Psoas muscle (tissue), 8 donors: ENCODE results near the gene FOXP1. TPM values are rescaled to one million over a fixed set of nuclear protein-coding genes. Genes with fewer than 3 reads are reported as not detected.

Source experiments
- ATAC-seq, 4 donors: fragments of 200-7000 bp; cut with Tn5 transposase; one replicate each; pipeline ENCODE4 v1.9.1; 2020; ENCODE audit warnings: moderate library complexity in 3 of 4, mild to moderate bottlenecking in 2 of 4
- DNase-seq, 2 donors: peaks; one replicate each; pipeline ENCODE4 v3.0.0-alpha.2; 2020
- H3K27ac ChIP-seq: fragments of 200-600 bp; one replicate; pipeline ENCODE4 v1.8.0; 2022
- H3K27me3 ChIP-seq, 3 donors: fragments of 200-600 bp in 1 of 3; one replicate each; pipeline versions ENCODE4 v1.6.1 to v1.8.0; 2013 to 2022; ENCODE audit warnings: low read length in 2 of 3, mild to moderate bottlenecking in 2 of 3, moderate library complexity in 1 of 3; ENCODE audit not compliant: insufficient read depth in 3 of 3
- H3K36me3 ChIP-seq, 2 donors: fragments of 200-600 bp in 1 of 2; one replicate each; pipeline versions ENCODE4 v1.6.1 to v1.8.0; 2013 to 2022; ENCODE audit warnings: low read depth in 1 of 2, mild to moderate bottlenecking in 1 of 2, moderate library complexity in 1 of 2; ENCODE audit not compliant: insufficient read depth in 1 of 2
- H3K4me1 ChIP-seq: fragments of 200-600 bp; one replicate; pipeline ENCODE4 v1.8.0; 2022
- H3K4me3 ChIP-seq: fragments of 200-600 bp; one replicate; pipeline ENCODE4 v1.8.0; 2022; ENCODE audit warnings: mild to moderate bottlenecking
- H3K9me3 ChIP-seq: fragments of 200-600 bp; one replicate; pipeline ENCODE4 v1.8.0; 2022
- WGBS, 3 donors: extraction: QIAGEN DNeasy Blood & Tissue Kit; methylation state at CpG; one replicate each; pipeline versions ENCODE4 v1.1.6 to v1.1.7; 2013; 5-methylcytosine and 5-hydroxymethylcytosine counted together
- intact Hi-C, 2 donors: fragments of 100-400 bp; cut with DNase I; formaldehyde crosslinking; loops; one replicate each; pipeline versions ENCODE4 v1.11.0 to v1.14.2; 2022
- polyA plus RNA-seq, 3 donors: library from polyadenylated mRNA; stranded (reverse); fragments of 200-250 nt; gene quantifications; one replicate each; pipeline ENCODE4 v1.2.3, GENCODE V29; 2013
- total RNA-seq, 4 donors: library from RNA; stranded (reverse); fragmentation: NEBNext Ultra II Directional in 2 of 4; extraction: Animal tissue kit (Norgen Biotek cat#: 25700) in 2 of 4; gene quantifications; one replicate each; pipeline versions ENCODE4 v1.2.1 to v1.2.4, GENCODE V29; 2021 to 2023
- TF ChIP-seq, protein P1 (sequence below): fragments of 200-600 bp; IDR thresholded peaks from one replicate; pipeline ENCODE4 v1.8.0; 2022; ENCODE audit warnings: antibody characterized with exemption
- donor health status: healthy with polysubstance abuse.
- donor health status: DM: no; HTN: no; CAD: no; lungs with moderate emphysema.
- donor health status: Bipolar disorder and iron deficiency.
- donor health status: healthy.
- donor health status: DM: yes; HTN: yes; CAD: no.
- donor health status: DM: no; HTN: no; CAD: no.
- donor health status: DM: no; HTN: no; CAD: no.
- donor health status: DM: yes; HTN: yes; CAD: no.

FOXP1 gene
- total and polyA plus RNA-seq, 7 donors: 2.6 to 26.4 (median 15.4) TPM

DNA sequence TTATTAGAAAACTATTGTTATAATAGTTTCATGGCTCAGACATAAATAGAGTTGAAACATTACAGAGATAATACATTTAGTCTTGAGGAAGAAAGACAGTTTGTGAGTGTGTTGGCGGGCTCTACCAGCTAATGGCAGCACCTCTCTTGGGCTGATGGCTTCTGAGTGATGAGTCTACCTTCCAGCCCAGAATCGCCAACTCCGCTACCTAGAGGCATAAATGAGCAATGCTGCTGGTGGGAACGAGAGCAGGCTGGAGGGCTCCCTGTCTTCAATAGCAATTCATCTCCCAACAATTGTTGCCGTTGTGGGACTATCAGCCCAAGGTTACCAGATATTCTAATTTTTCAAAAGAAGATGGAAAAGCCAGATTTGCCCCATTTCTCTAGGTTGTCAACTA lies 388.7 kb downstream of the FOXP1 start:
- no peak for DNase-seq
- Histone ChIP-seq H3K27ac (no peak overlapping the region), H3K27me3 (no peaks in the 10 kb centered on the region), H3K4me1 (no peaks in the 10 kb centered on the region), H3K4me3 (no peak overlapping the region), H3K36me3 (no peaks in the 10 kb centered on the region), H3K9me3 (no peaks in the 10 kb centered on the region)
- ATAC-seq: no peak
- 97 to 99% (median 97%) methylated on average over 5 of the region's 5 CpGs for WGBS, 3 donors
- TF ChIP-seq, protein P1, sequence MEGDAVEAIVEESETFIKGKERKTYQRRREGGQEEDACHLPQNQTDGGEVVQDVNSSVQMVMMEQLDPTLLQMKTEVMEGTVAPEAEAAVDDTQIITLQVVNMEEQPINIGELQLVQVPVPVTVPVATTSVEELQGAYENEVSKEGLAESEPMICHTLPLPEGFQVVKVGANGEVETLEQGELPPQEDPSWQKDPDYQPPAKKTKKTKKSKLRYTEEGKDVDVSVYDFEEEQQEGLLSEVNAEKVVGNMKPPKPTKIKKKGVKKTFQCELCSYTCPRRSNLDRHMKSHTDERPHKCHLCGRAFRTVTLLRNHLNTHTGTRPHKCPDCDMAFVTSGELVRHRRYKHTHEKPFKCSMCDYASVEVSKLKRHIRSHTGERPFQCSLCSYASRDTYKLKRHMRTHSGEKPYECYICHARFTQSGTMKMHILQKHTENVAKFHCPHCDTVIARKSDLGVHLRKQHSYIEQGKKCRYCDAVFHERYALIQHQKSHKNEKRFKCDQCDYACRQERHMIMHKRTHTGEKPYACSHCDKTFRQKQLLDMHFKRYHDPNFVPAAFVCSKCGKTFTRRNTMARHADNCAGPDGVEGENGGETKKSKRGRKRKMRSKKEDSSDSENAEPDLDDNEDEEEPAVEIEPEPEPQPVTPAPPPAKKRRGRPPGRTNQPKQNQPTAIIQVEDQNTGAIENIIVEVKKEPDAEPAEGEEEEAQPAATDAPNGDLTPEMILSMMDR: no peak
- intact Hi-C loops: no loop called here

DNA sequence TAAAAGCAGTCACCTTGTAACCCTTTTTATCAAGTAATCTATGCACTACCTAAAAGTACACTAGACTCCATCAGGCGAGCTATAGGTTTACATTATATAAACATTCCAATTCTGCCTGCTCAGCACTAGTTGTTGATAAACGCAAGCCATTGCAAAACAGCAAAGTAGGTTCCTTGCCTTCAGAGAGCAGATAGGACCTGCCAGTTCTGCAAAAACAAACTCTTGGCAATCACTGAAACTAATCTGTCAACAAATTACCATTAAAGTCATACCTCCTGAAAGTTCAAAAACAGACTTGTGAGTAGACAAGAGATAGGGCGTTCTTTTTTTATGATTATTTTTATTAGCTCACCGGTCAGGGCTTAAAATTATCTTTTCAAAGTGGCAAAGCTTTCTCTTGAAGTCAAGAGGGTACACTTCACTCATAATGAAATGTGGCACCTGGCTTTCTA lies 392.5 kb downstream of the FOXP1 start:
- H3K36me3 ChIP-seq: no peaks in the 10 kb centered on the region
- H3K4me3 ChIP-seq: no peak overlapping the region
- H3K27me3 ChIP-seq: no peaks in the 10 kb centered on the region
- intact Hi-C loops: no loop called here
- no peak for ATAC-seq
- no peak for DNase-seq
- no peaks in the 10 kb centered on the region for H3K4me1 ChIP-seq
- TF ChIP-seq, protein P1: no peak
- WGBS, 3 donors: 67 to 83% (median 76%) methylated on average over 4 of the region's 4 CpGs
- no peaks in the 10 kb centered on the region for H3K9me3 ChIP-seq
- no peak overlapping the region for H3K27ac ChIP-seq

DNA sequence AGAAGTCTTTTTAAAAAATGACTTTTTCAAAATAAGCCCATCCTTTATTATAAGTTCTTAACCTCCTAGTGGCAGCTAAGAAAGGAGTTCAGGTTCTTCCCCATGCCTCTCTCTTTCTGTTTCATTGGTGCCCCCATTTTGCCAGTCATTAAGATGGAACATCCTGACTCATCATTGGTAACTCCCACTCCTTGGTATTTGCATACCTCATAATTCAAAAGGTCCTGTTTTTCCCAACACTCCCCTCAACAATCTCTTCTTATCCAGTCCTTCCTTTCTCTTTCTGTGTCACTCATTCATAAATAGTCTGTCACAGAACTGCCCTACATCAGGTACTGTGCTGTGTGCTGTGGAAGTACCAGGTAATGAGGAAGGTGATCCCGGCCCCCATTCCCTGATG lies 394.0 kb downstream of the FOXP1 start:
- H3K4me3 ChIP-seq: no peak overlapping the region
- no peaks in the 10 kb centered on the region for H3K9me3 ChIP-seq
- TF ChIP-seq, protein P1: no peak
- no peak for ATAC-seq
- intact Hi-C loops: no loop called here
- no peak overlapping the region for H3K27ac ChIP-seq
- H3K27me3 ChIP-seq: no peaks in the 10 kb centered on the region
- DNase-seq: no peak
- WGBS, 3 donors: 96 to 100% (median 96%) methylated on average over 1 of the region's 1 CpG
- no peaks in the 10 kb centered on the region for H3K36me3 ChIP-seq
- H3K4me1 ChIP-seq: no peaks in the 10 kb centered on the region

DNA sequence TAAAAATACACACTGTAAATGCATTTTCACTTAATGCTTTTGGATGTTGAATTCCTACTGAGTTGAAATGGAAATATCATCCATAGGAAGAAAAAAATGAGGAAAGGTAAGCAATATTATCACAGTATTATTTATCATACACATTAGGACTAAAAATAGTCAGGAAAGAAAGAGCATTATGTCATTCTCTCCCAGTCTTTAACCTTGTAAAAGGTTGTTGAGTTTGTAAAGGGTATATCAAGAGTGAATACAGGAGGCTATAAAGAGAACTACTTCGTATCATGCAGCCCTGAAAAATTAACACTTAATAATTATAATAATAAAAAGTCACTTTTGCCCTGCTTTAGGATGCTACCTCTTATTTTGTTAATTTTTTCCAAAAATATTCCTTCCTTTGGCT lies 395.8 kb downstream of the FOXP1 start:
- intact Hi-C loops: no loop called here
- 88 to 93% (median 89%) methylated on average over 1 of the region's 1 CpG for WGBS, 3 donors
- no peak for DNase-seq
- Histone ChIP-seq H3K9me3 (no peaks in the 10 kb centered on the region), H3K36me3 (no peaks in the 10 kb centered on the region), H3K27me3 (no peaks in the 10 kb centered on the region), H3K4me3 (no peak overlapping the region), H3K4me1 (no peaks in the 10 kb centered on the region), H3K27ac (no peak overlapping the region)
- no peak for ATAC-seq
- TF ChIP-seq, protein P1: no peak

DNA sequence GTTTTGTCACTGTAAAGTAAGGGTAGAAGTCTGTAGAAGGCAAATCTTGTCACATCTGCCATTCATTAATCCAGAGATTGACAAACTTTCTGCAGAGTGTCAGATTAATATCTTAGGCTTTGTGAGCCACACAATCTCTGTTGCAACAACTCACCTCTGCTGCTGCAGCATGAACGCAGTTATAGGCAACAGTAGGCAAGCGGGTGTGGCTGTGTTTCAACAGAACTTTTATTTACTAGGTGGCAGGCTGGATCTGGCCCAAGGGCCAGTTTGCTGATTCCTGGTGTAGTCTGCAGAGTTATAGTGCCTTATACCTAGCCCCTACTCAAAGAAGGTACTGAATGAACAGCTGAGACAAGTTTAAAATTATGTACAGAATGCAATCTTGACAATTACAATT lies 396.7 kb downstream of the FOXP1 start:
- no peak for DNase-seq
- intact Hi-C loops: no loop called here
- Histone ChIP-seq H3K27ac (no peak overlapping the region), H3K4me1 (no peaks in the 10 kb centered on the region), H3K36me3 (no peaks in the 10 kb centered on the region), H3K27me3 (no peaks in the 10 kb centered on the region), H3K9me3 (no peaks in the 10 kb centered on the region), H3K4me3 (no peak overlapping the region)
- no peak for ATAC-seq
- 92 to 95% (median 94%) methylated on average over 2 of the region's 2 CpGs for WGBS, 3 donors
- TF ChIP-seq, protein P1: no peak
